Activated CD4-positive, alpha-beta T cell treated with anti-CD3 and anti-CD28 coated beads, Interleukin-10, Interleukin-2, amounts not matched to agents 100 ng/mL and 50 ng/mL, durations not matched to agents 16 hours and 8 hours (primary cell): Measurements from ENCODE around the gene AEBP2.
A peak's percentile ranks its signal among the peaks of the same experiment; 100 is the strongest.
"Not testable (repeated sequence)": the region's sequence is repeated elsewhere in the genome, so short reads cannot be mapped to it uniquely, and the experiment has no call there.

Experiments used
- DNase-seq: peaks from one replicate; pipeline ENCODE4 v3.0.0-alpha.2; 2020

Gene AEBP2, protein sequence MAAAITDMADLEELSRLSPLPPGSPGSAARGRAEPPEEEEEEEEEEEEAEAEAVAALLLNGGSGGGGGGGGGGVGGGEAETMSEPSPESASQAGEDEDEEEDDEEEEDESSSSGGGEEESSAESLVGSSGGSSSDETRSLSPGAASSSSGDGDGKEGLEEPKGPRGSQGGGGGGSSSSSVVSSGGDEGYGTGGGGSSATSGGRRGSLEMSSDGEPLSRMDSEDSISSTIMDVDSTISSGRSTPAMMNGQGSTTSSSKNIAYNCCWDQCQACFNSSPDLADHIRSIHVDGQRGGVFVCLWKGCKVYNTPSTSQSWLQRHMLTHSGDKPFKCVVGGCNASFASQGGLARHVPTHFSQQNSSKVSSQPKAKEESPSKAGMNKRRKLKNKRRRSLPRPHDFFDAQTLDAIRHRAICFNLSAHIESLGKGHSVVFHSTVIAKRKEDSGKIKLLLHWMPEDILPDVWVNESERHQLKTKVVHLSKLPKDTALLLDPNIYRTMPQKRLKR

DNA sequence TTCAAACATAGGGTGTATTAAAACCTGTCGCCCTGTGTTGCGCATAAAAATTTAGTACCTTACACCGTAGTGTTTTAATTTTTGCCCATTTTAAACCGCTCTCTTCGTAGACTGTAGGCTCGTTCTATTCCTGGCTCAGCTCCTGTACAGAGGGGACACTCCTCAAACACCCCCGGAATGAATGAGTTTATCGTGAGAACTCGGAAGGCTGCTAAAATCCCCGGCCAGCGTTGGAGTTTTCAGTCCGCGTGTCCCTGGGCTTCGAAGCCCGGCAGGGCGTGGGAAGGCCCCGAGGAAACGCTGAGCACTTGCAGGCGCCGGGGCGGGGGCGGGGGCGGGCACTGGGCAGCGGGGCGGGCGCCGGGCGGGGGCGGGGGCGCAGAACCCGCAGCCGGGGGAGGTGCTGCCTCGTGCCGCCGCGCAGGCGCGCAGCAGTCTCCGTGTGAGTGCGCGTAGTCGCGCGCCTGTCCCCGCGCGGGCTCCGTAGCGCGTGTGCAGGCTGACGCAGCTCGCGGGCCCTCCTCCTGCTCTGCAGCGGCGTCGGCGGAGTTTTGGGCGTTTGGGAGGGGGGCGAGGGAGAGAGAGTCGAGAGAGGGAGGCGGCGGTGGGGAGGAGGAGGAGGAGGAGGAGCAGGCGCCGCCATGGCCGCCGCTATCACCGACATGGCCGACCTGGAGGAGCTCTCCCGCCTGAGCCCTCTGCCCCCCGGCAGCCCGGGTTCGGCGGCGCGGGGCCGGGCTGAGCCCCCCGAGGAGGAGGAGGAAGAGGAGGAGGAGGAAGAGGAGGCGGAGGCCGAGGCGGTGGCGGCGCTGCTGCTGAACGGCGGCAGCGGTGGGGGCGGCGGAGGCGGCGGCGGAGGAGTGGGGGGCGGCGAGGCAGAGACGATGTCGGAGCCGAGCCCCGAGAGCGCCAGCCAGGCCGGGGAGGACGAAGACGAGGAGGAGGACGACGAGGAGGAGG, at the start of gene AEBP2:
Gene AEBP2 (plus strand): TSS at position 434 of the 960 bp plus-strand sequence. CDS start 208 bp downstream, at position 642.
- peak; percentile 96 for DNase-seq

- DNase-seq = no peak
Measured at GRCh38 chr12:19390051-19390598, 49.2 kb upstream of the AEBP2 start.

DNA sequence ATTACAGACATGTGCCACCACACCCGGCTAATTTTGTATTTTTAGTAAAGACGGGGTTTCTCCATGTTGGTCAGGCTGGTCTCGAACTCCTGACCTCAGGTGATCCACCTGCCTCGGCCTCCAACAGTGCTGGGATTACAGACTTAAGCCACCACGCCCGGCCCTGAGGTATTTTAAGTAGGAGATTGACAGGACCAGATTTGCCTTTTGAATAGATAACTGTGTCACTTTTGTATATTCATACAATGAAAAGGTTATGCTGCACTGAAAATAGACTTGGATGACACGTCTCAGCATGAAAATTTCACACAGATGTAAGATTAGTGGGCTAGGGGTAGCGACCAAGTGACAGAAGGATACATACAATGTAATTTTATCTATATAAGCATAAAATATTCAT, 46.6 kb upstream of the AEBP2 start:
- not testable (repeated sequence) for DNase-seq

GRCh38 chr12:19394385-19394784, 44.9 kb upstream of the AEBP2 start:
- no peak for DNase-seq

DNA sequence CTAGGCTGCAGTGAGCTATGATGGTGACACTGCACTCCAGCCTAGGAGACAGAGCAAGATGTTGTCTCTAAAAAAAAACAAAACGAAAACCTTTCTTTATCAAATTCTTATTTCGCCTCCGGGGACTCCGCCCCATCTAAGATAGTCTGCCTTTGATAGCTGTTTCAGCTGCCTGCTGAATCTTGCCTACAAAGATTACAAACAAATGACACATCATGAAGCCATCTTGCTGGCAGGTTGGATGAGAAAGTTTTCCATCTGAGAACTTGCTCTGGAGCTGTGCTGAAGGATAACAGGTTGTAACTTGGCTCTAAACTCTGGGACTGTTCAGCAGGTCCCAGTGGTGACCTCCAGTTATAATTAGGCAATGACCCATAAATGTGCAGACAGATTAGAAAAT, 41.8 kb upstream of the AEBP2 start:
- no peak for DNase-seq

DNA sequence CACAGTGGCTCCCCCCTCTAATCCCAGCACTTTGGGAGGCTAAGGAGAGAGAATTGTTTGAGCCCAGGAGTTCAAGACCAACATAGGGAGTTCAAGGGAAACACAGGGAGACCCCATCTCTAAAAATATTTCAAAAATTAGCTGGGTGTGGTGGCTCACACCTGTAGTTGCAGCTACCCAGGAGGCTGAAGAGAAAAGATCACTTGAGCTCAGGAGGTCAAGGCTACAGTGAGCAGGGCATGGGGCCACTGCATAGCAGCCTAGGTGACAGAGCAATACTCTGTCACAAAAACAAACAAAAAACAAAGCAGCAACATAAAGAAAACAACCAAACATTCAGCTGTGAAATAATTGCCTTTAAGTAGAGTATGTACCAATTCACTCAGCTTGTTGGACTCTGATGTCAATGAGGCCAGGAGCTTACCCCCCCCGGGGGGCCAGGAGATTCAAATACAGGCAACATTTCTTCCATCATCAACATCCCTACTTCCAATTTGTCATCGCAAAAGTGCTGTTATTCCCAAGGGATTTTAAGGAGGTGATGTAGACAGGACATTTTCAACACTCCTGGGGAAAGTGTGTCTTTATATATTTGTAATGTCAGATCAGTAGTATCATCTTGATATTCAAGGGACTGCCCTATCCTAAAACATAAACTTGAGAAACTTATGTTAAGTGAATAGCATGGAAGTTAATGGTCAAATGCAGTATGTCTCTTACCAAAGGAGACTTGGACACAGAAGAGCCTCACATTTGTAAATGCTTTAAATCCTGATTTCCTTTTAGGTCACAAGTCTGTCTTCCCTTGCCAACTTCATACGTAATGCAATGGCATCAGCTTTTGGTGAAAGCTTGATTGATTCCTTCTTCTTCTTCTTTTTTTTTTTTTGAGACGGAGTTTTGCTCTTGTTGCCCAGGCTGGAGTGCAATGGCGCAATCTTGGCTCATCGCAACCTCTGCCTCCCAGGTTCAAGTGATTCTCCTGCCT, 40.6 kb upstream of the AEBP2 start:
- DNase-seq = no peak

DNA sequence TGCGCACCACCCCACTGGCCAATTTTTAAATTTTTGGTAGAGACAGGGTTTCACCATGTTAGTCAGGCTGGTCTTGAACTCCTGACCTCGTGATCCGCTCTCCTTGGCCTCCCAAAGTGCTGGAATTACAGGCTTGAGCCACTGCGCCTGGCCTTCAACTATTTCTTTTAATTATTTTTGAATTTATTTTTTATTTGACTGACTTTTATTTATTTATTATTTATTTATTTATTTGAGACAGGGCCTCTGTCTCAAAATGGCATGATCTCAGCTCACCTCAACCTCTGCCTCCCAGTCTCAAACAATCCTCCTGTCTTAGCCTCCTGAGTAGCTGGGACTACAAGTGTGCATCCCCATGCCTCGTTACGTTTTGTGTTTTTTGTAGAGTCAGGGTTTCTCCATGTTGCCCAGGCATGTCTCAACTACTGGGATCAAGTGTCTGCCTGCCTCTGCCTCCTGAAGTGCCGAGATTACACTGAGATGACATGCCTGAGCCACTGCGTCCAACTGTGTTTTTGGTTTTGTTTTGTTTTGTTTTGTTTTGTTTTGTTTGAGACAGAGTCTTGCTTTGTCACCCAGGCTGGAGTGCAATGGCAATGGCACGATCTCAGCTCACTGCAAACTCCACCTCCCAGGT, 38.5 kb upstream of the AEBP2 start:
- not testable (repeated sequence) for DNase-seq

- DNase-seq = no peak
Measured at GRCh38 chr12:19402211-19402610, 37.1 kb upstream of the AEBP2 start.

DNA sequence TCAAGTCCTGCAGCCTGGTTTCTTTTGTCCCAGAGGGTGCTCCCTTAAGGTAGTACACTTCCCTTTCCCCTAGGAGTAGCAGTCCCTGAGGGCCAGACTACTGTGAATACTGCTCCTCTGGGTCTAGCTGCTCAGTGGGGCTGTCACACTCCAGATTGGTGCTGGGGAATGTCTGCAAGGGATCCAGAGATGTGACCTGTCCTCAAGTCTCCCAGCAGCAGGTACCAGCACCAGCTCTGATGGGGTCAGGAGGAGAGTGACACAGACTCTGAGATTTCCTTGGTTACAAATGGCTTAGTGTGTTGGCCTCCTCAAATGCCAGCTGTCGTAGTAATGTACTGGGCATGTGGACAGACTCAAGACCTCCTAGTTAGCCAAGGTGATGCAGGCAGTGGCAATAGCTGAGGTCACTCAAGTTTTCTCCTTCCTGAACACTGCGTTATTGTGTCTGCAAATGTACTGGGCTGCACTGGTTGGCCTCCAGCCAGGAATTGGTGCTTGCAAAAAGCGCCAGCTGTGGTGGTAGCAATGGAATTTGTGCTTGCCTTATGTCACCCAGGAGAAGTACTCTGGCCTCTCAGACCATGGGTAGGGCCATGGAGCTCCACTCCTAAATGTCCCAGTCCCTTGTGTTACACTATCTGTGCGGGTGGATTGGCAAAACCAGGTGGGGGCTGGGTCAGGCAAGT, 36.4 kb upstream of the AEBP2 start:
- DNase-seq = no peak

GRCh38 chr12:19404242-19404880, 34.9 kb upstream of the AEBP2 start:
- peak; percentile 21 for DNase-seq

DNA sequence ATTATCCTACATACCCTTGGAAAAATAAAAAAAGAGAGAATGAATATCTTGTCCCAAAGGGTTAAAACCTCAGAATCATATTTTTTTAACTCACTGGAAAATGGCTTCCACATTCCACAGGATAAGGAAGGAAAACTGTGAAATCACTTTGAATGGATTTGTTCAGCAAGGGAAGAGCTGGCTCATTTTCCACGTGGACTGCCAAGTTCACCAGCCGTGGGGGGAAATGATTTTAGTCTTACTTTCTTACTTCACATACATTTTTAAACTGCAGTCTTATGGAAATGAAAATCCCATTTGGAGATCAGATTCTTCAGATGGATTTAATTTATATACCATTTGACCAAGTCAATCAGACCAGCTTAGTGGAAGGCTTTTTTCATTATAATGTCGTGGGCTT, 29.9 kb upstream of the AEBP2 start:
- DNase-seq = no peak

GRCh38 chr12:19410211-19410610, 29.1 kb upstream of the AEBP2 start:
- DNase-seq = no peak

DNA sequence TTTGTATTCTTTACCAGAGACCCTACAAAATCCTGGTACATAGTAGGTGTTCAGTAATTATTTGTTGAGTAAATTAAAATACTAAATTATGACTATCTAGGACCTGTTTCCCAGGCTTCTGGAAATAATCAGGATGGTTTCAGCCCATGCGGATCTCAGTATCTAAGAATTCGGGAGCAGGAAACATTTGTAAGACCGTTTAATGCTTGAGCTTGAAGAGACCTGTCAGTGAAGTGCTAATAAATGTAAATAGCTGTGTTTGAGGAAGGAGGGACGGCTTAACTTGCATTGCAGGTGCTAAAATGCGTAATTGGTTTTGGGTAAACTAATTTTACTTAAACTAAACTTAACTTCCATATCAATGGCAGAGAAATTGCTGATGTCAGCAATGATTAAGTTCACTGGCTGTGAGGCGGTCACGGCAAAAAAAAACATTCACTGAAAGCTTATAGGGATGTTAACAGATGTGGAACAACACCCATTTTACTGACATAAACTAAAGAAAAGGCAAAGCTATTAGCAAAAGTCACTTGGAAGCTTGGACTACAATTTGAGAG, 28.6 kb upstream of the AEBP2 start:
- DNase-seq = no peak

DNA sequence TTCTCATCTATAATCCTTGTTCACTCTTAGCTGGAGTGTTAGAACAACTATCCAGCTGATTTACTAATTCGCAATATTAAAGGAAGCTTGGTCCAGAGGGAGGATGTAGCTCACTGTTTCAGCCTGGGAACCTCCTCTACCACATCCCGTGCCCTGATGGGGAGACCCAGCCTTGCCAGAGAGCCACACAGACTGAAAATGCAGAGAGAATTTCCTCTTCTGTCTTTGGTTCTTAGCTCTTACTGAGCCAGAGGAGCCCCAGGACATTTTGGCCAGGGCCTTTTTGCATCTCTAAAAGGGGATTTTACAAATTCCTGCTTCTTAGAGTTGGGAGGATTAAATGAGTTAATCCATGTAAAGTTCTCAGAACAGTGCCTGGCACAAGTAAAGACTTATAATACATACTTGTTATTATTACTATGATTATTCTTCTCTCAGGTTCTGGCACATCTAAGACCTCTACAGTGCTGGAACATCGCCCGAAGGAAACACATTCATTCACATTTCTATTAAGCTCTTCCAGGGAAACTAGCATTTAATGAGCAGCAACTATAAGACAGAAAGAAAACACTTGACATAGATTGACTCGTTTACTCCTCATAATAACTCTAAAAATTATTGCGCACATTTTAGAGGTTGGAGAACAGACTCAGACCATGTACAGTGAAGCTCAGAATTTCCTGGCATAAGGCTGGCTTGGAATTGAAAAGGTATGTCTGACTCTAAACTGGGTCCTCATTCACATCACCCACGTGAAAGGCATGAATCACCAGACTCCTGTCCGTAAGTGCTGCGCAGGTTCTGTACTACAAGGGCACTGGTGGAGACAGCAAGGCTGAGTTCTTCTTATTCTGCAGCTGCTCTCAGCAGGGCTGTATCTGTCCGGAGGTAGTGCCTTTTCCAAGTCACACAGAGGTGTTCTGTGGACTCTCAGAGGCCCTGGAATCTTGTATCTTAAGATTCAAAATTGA, 27.8 kb upstream of the AEBP2 start:
- no peak for DNase-seq

- DNase-seq = no peak
Measured at GRCh38 chr12:19412844-19413243, 26.4 kb upstream of the AEBP2 start.

- DNase-seq = not testable (repeated sequence)
Measured at GRCh38 chr12:19413582-19413981, 25.7 kb upstream of the AEBP2 start.

- no peak for DNase-seq
Measured at GRCh38 chr12:19415563-19415962, 23.7 kb upstream of the AEBP2 start.

DNA sequence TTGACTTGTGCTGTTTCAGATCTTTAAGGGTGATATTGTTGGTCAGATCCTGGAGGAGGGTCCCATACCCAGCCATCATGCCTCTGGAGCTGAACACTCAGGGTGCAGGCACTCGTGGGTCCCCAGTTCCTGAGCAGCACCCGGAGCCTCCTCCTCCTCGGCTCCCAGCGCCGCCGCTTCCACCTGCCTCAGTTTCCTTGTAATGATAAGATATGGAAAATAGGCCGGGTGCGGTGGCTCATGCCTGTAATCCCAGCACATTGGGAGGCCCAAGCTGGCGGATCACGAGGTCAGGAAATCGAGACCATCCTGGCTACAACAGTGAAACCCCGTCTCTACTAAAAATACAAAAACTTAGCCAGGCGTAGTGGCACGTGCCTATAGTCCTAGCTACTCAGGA, 20.2 kb upstream of the AEBP2 start:
- DNase-seq = no peak
